Fibroblast of skin of back (primary cell): Measurements from ENCODE around the gene C9orf78.
A peak's percentile ranks its signal among the peaks of the same experiment; 100 is the strongest.
"Not testable (repeated sequence)": the region's sequence is repeated elsewhere in the genome, so short reads cannot be mapped to it uniquely, and the experiment has no call there.

Source experiments
- DNase-seq: peaks from one replicate; pipeline ENCODE4 v3.0.0-alpha.2; 2013

C9orf78 gene

DNA sequence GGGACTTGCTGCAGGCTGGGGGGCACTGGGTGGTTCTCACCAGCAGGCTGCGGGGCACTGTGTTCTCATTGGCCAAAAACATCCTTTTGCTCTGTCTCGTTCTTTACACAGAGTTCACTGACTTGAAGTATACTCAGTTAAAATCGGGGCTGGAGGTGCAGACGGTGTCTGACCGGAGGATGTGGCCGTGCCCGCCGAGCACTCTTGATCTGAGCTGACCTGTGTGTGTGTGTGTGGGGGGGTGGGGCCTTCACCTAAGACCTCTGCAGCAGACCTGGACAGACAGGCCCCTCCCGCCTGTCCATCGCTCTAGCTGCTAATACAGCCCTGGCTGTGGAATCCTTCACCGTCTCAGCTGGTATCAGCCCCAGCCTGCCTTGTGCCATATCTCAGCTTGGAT is 25.0 kb downstream of the C9orf78 start:
- no peak for DNase-seq

DNA sequence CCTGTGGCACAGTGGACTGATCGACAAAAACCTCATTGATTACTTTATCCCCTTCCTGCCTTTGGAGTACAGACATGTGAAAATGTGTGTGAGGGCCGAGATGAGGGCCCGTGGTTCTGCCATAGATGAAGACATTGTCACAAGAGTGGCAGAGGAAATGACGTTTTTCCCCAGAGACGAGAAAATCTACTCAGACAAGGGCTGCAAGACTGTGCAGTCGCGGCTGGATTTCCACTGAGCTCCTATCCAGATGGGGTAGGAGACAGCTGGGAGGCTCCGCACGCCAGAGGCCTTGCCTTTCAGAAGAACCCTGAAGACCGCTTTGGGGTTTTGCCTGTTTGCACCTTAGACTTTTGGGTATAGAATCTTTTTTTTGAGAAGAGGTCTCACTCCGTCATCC is 25.7 kb downstream of the C9orf78 start:
- no peak for DNase-seq

DNA sequence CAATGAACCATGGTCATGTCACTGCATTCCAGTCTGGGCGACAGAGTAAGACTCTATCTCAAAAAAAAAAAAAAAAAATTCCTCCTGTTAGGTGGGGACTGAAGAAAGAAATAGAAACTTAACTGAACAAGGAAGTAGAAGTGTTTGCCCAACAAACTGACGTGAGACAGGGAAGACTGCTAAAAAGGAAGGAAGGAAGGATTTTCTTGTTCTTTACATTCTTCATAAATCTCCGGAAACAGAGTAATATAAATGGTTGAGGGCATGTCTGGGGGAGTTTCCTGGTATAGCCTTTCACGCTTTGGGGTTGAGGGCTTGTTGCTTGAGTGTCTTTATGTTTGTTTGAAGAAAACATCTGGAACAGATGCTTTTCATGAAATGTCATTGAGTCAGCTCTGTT is 29.0 kb downstream of the C9orf78 start:
- no peak for DNase-seq

DNA sequence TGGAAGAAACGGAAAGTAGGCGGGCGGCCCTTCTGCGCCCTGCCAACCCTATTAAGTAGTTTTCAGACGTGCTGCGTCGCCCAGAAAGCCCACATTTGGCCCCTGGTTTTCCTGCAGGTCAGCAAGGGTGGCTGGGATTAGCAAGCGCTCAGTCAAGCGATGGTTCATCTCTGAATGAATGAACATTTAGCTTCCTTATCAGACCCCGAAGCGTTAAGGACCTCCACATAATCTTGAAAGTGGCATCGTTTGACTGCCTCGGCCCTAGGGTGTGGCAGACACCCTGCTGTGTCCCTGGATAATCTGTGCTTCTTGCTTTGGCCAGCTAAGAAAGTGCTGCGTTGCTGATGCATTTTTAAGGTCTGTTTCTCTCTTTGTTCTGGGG is 31.4 kb downstream of the C9orf78 start:
- no peak for DNase-seq

DNA sequence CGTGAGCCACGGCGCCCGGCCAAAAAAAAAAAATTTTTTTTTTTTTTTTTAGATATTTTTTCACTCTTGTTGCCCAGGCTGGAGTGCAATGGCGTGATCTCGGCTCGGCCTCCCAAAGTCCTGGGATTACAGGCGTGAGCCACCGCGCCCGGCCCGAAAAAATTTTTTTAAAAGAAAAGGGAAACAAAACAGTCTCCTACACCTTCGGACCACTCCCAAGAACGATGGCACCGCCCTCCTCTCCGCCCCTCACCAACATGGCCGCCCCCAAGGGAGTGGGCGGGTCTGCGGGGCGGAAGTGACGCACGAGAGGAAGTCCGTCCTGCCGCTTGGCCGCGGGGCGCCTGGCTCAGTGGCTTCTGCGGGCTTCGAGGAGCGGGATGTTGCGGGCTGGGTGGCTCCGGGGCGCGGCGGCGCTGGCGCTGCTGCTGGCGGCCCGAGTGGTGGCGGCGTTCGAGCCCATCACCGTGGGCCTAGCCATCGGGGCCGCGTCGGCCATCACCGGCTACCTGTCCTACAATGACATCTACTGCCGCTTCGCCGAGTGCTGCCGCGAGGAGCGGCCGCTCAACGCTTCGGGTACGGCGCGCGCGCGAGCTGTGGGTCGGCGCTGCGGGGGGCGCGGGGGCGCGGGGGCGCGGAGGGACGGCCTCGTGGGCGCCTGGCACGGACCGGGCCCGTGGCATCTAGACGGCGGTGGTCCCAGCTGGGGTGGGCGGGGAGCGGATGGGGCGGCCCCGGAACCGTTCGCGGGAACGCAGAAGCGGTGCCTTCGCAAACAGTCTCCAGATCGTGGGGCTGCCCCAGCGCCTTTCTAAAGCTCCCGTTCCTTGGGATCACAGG is 32.0 kb downstream of the C9orf78 start, which contains the start of gene TOR1B:
TOR1B (plus strand) TSS at position 352 of the 843 bp plus-strand sequence; CDS start at position 381, 29 bp downstream.
- DNase-seq = peak; percentile 92

DNA sequence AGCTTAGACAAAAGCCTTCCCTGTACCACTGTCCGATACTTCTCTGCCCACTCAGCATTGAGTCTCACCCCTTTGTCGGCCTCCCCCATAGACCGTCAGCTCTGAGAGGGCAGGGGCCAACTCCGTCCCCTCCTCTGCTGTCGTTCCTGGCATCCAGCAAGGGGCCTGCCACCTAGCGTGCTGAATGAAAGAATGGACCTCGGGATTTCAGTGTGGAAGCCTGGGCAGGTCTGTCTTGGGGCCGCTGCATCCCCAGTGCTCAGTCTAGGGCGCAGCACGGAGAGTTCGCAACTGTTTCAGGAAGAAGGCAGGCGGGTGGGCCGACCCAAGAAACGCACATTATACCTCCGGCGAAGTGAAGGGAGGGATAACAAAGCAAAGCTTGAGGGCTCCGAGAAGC is 33.6 kb downstream of the C9orf78 start:
- no peak for DNase-seq

DNA sequence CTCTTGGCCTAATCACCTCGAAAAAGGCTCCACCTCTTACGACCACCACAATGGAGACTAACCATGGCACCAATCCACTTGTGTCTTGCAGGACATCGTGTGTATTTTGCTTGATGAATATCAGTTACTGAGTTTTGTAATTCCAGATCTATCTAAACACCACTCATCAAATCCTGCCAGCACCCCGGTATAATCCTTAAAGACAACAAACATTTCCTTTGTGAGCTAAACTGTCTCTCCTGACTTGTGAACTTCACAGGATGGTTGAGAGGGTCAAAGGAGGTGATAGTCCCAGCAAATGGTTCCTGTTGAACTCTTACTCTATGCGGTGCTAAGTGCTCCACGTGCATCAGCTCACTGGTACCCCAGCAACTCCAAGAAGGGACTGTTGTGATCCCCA is 36.1 kb downstream of the C9orf78 start:
- DNase-seq = no peak

DNA sequence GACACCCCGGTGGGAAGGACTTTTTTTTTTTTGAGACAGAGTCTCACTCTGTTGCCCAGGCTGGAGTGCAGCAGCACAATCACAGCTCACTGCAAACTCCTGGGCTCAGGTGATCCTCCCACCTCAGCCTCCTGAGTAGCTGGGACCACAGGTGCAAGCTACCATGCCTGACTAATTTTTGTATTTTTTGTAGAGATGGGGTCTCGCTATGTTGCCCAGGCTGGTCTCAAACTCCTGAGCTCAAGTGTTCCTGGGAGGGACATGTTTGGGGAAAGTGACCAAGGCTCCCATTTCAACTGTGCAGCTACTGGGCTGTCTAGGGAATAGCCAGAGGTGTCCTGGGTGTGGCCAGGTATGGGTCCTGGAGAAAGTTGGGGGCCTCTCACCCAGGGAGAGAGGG is 39.0 kb downstream of the C9orf78 start:
- DNase-seq = not testable (repeated sequence)

DNA sequence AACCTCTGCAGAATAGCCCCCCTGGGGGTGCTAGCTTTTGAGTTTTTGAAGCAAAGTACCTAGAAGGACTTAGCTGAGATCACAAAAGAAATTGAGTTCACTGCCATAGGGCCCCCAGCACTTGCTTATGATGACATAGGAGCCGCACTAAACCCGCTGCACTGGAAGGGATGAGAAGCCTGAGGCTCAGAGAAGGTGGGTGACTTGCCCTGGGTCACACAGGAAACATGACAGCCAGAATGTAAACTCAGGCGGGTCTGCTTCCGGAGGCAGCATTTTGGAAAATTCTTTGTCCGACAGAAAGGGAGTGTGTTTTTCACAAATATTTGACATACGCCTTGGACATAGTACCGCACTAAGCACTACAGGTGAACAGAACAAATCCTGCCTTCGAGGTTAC is 40.5 kb downstream of the C9orf78 start:
- no peak for DNase-seq

DNA sequence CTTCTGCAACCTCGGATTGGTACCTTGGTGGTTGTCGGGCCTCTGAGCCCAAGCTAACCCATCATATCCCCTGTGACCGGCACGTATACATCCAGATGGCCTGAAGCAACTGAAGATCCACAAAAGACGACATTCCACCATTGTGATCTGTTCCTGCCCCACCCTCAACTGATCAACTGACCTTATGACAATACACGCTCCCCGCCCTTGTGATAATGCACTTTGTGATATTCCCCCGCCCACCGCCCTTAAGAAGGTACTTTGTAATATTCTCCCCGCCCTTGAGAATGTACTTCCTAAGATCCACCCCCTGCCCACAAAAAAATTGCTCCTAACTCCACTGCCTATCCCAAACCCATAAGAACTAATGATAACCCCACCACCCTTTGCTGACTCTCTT is 48.6 kb downstream of the C9orf78 start:
- DNase-seq = no peak

DNA sequence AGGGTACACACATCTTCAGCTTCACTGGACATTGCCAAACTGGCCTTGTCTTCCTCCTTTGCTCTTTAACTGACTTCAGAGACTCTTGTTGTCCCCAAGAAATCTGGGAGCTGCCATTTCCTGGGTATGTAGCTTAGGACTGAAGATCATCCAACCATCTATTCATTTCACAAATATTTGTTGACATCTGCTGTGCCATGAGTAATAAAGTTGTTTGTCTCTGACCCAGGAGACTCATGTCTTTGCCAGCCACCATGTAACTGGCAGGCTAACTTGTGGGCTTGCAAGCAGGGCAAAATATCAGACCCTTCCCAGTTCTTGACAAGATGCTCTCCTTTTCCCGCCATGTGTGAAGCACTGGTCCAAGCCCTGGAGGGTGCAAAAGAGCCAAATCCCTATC is 49.2 kb downstream of the C9orf78 start:
- no peak for DNase-seq

DNA sequence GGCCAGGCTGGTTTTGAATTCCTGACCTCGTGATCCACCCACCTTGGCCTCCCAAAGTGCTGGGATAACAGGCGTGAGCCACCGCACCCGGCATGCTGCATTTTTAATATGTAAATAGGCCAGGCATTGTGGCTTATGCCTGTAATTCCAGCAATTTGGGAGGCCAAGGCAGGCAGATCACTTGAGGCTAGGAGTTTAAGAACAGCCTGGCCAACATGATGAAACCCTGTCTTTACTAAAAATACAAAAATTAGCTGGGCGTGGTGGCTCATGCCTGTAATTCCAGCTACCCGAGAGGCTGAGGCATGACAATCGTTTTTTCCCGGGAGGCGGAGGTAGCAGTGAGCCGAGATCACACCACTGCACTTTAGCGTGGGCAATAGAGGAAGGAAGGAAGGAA is 50.1 kb downstream of the C9orf78 start:
- DNase-seq = not testable (repeated sequence)

DNA sequence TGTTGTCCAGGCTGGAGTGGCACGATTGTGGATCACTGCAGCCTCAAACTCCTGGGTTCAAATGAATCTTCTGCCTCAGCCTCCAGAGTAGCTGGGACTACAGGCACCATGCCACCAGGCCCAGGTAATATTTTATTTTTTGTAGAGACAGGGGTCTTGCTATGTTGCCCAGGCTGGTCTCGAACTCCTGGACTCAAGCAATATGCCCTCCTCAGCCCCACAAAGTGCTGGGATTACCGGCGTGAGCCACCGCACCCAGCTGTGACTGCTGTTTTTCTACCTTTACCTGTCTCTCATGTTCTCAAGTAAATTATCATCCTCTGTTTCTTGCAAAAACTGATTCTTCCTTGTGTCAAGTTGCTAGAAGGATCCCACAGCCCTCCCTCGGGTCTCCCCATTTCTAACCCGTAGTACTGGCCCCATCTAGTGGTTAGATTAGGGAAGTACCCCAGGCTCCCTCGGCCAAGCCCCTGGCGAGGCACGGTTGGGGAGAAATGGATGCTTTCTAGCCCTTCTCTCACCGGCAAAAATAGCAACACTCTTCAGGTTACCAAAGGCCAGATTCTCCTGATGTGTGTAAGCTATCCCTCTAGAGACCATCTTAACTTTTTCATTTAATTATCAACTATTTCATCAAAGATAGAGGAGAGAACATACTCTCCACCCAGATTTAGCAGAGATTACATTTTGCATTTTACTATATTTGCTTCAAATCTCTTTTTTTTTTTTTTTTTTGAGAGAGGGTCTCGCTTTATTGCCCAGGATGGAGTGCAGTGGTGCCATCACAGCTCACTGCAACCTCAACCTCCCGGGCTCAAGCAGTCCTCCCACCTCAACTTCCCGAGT is 51.3 kb downstream of the C9orf78 start:
- peak; percentile 67 for DNase-seq

DNA sequence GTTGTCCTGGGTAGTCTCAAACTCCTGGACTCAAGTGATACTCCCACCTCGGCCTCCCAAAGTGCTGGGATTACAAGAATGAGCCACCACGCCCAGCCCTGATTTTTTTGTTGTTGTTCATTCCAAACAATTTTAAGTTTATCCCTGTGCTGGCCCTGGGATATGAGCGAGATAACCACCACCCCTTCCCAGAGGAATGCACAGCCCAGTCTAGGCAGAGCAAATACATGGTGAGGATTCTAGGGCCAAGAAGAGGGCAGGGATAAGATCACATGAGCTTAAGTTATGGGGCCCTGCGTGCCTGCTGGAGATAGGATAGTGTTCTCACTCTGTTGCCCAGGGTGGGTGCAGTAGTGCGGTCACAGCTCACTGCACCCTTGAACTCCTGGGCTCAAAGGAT is 53.1 kb downstream of the C9orf78 start:
- peak; percentile 65 for DNase-seq

DNA sequence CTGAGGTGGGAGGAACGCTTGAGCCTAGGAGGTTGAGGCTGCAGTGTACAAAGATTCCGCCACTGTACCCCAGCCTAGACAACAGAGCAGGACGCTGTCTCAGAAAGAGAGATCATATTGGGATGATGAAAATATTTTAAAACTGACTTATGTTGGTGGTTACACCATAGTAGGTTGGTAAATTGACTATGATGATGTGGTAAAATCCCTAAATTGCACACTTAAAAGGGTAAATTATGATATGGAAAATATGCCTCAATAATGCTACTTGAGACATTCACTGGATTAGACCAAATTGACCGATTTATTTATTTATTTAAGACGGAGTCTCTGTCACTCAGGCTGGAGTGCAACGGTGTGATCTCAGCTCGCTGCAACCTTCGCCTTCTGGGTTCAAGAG is 53.9 kb downstream of the C9orf78 start:
- DNase-seq = no peak

DNA sequence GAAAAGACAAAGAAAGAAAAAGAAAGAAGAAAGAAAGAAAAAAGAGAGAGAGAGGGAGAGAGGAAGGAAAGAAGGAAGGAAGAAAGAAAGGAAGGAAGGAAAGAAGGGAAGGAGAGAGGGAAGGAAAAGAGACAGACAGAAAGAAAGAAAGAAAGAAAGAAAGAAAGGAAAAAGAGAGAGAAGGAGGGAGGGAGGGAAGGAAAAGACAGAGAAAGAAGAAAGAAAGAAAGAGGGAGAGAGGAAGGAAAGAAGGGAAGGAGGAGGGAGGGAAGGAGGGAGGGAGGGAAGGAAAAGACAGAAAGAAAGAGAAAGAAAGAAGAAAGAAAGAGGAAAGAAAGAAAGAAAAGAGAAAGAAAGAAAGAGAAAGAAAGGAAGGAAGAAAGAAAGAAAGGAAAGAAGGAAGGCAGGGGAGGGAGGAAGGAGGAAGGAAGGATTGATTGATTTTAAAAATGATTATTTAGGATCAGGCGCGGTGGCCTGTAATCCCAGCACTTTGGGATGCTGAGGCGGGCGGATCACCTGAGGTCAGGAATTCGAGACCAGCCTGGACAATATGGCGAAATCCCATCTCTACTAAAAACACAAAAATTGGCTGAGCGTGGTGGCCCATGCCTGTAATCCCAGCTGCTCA is 55.4 kb downstream of the C9orf78 start:
- DNase-seq = no peak

DNA sequence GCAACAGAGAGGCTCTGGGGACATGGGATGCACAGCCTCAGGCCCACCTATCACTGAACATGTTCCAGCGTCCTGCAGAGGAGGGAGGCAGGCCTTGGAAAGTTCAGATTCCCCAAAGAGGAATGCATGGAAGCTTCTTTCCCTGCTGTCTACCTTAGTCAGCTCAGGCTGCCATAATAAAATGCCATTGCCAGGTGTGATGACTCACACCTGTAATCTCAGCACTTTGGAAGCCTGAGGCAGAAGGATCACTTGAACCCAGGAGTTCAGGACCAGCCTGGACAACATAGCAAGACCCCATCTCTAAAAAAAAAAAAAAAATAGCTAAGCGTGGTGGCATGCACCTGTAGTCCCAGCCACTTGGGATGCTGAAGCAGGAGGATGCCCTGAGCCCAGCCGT is 56.6 kb downstream of the C9orf78 start:
- no peak for DNase-seq

DNA sequence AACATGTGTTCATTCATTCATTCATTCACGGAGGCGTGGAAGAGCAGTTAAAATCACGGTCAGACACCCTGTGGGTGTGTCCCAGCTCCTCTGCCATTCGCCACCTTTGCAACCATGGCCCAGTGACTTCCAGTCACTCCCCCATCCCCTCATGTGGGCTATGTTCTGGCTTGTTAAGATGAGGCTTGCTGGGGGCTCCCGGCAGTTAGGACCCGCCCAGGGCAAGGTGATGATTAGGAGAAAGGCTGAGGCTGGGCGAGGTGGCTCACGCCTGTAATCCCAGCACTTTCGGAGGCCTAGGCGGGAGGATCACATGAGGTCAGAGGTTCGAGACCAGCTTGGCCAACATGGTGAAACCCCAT is 57.3 kb downstream of the C9orf78 start:
- no peak for DNase-seq
